ENCODE results near the gene POR. TPM values are rescaled to one million over a fixed set of nuclear protein-coding genes. Genes with fewer than 3 reads are reported as not detected.

The POR gene
- total RNA-seq, 1 donor from 2014 or later = 232 TPM

GRCh38 chr7:75992083-75992755 is 77.3 kb downstream of the POR start:
- peaks cover 13% of the 10 kb centered on the region for H3K4me1 ChIP-seq
- H3K36me3 ChIP-seq = peaks cover 7% of the 10 kb centered on the region
- no peak overlapping the region for H3K27ac ChIP-seq
- intact Hi-C loops (cut with DNase I) = no loop called here
- DNase-seq (no peak), ATAC-seq (no peak)
- H3K9me3 ChIP-seq = no peaks in the 10 kb centered on the region
- no peak for TF ChIP-seq CTCF (IDR thresholded peaks at IDR 0.05)
- no peak overlapping the region for H3K4me3 ChIP-seq
- H3K27me3 ChIP-seq = no peaks in the 10 kb centered on the region

GRCh38 chr7:75993689-75994387 is 78.9 kb downstream of the POR start:
- Histone ChIP-seq H3K4me1 (peaks cover 13% of the 10 kb centered on the region), H3K27me3 (no peaks in the 10 kb centered on the region)
- intact Hi-C loops (cut with DNase I) = no loop called here

GRCh38 chr7:75994388-75995051 is 79.6 kb downstream of the POR start, which contains the start of gene TMEM120A:
Gene TMEM120A, minus strand, starts transcription at chr7:75994595. Its CDS starts 25 bp downstream, at chr7:75994570.
- H3K27me3 ChIP-seq = no peaks in the 10 kb centered on the region
- H3K27ac ChIP-seq = peak within 1 kb of the TSS; percentile 92
- H3K36me3 ChIP-seq = no peaks in the 10 kb centered on the region
- TF ChIP-seq CTCF (IDR thresholded peaks at IDR 0.05) = peak; percentile 31
- intact Hi-C loops (cut with DNase I) = no loop called here
- DNase-seq (peak; percentile 98), ATAC-seq (peak; percentile 98)
- H3K4me1 ChIP-seq = peaks cover 13% of the 10 kb centered on the region
- H3K9me3 ChIP-seq = no peaks in the 10 kb centered on the region
- peak within 1 kb of the TSS; percentile 99 for H3K4me3 ChIP-seq

More at GRCh38 chr7:75993689-75994387, 78.9 kb downstream of the POR start:
- Histone ChIP-seq H3K4me3 (peak overlapping the region; percentile 99), H3K36me3 (no peaks in the 10 kb centered on the region), H3K9me3 (no peaks in the 10 kb centered on the region), H3K27ac (peak overlapping the region; percentile 92)
- DNase-seq (peak; percentile 79), ATAC-seq (peak; percentile 26)
- no peak for TF ChIP-seq CTCF (IDR thresholded peaks at IDR 0.05)

- H3K27me3 ChIP-seq = no peaks in the 10 kb centered on the region
- peak overlapping the region; percentile 99 for H3K4me3 ChIP-seq
- peak overlapping the region; percentile 92 for H3K27ac ChIP-seq
- no peak for DNase-seq
- intact Hi-C loops (cut with DNase I) = no loop called here
- H3K9me3 ChIP-seq = no peaks in the 10 kb centered on the region
- no peak for TF ChIP-seq CTCF (IDR thresholded peaks at IDR 0.05)
- no peaks in the 10 kb centered on the region for H3K36me3 ChIP-seq
- H3K4me1 ChIP-seq = peaks cover 13% of the 10 kb centered on the region
- ATAC-seq = no peak
These were observed 80.1 kb downstream of the POR start for GRCh38 chr7:75995052-75995471.

- no peaks in the 10 kb centered on the region for H3K36me3 ChIP-seq
- H3K4me3 ChIP-seq = no peak overlapping the region
- no peak overlapping the region for H3K27ac ChIP-seq
- no peak for TF ChIP-seq CTCF (IDR thresholded peaks at IDR 0.05)
- ATAC-seq (no peak), DNase-seq (no peak)
- no peaks in the 10 kb centered on the region for H3K9me3 ChIP-seq
- no peaks in the 10 kb centered on the region for H3K27me3 ChIP-seq
- intact Hi-C loops (cut with DNase I) = no loop called here
- peaks cover 13% of the 10 kb centered on the region for H3K4me1 ChIP-seq
These were observed 81.0 kb downstream of the POR start for GRCh38 chr7:75995996-75996395.
